ENCODE results near the gene PLEKHM3.

The PLEKHM3 gene

DNA sequence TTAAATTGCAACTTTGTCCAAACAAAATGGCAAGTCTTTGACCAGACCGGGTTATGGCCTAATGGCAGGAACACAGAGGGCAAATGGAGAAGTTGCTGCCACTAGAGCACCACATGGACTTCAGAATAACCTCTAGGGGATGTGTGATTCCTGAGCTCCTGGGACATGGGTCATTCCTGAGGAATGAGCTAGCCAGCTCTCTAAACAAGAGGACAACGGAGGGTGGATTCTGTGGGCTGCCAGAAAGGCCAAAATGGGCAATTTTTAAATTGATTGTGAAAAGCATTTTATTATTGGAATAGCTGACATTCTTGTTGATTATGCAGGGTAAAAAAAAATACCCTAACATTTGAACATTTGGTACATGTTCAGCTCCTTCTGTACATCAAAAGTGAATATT lies 145.8 kb downstream of the PLEKHM3 start:
- DNase-seq: no peak

DNA sequence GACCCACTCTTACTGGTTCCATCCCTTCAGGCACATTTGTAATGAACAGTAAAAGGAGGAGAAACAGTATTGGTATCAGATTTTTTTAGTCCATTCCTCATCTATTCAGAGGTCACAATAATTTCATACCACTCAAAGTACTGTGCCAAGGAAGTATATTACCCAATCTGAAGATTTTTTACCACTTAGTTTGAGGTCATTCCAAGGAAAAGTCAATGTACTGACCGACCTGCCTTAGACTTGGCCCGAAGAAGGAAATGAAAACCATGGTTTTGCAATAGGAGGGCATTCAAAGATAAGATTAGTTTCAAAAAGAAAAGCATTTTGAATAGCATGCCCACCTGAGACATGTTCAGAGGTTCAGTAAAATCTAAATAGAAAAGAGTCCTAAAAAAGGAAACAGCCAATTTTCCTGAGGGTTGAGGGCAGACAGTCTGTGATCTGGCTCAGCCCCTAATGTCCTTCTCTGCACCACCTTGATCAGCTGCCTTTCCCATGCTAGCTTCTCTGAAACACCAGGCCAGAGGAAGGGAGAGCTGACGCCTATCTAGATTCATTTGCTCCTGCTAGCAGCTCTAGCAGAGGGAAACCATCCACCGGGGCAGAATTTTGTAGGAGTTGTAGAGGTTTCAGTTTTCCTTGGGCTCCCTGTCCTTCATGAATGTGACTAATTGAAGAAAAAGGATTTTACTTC lies 148.3 kb downstream of the PLEKHM3 start:
- DNase-seq: no peak

GRCh38 chr2:207875473-207876212 lies 149.7 kb downstream of the PLEKHM3 start:
- no peak for DNase-seq

DNA sequence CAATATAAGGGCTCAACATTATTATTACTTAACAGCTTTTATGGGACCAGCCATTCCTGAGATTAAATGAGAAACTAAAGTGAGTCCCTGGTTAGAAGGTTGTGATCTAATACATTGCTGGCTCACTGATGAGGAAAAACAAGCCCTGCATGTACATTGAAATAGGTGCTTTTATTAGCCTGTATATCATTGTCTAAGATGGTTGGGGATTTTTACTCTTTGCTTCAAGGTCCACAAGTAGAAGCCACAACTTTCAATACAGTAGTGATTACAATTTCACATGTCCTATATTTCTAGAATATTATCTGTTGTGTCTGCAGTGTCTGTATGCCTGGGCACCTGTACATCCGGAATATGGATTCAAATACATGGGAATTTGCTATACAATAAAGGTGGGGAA lies 151.5 kb downstream of the PLEKHM3 start:
- DNase-seq: no peak

- DNase-seq: no peak
Observed at GRCh38 chr2:207871911-207872310, 153.4 kb downstream of the PLEKHM3 start.

GRCh38 chr2:207871506-207871905 lies 153.8 kb downstream of the PLEKHM3 start:
- DNase-seq: no peak

GRCh38 chr2:207870814-207871213 lies 154.5 kb downstream of the PLEKHM3 start:
- no peak for DNase-seq

GRCh38 chr2:207869784-207870778 lies 155.2 kb downstream of the PLEKHM3 start:
- DNase-seq: no peak

GRCh38 chr2:207868855-207869596 lies 156.3 kb downstream of the PLEKHM3 start:
- DNase-seq: no peak

- DNase-seq: no peak
Observed at GRCh38 chr2:207867905-207868304, 157.4 kb downstream of the PLEKHM3 start.

DNA sequence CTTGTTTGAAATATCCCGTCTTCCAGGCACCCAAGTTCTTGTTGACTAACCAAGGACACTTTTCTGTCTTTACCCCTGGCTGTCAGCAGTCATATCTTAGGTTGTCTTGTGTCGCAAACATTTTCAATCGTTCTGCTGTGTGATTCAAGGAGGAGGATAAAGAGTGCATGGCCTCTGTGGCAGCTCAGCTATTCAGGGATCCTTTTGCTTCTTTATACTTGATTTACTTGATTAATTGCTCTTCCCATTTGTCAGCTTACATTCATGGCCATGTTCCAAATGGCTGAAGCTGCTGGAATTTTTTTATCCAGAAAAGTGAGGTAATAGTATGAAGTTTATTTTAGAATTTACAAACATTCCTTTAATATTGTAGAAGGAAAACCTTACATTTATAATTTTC lies 158.3 kb downstream of the PLEKHM3 start:
- no peak for DNase-seq

- DNase-seq: no peak
Observed at GRCh38 chr2:207865210-207865609, 160.1 kb downstream of the PLEKHM3 start.

DNA sequence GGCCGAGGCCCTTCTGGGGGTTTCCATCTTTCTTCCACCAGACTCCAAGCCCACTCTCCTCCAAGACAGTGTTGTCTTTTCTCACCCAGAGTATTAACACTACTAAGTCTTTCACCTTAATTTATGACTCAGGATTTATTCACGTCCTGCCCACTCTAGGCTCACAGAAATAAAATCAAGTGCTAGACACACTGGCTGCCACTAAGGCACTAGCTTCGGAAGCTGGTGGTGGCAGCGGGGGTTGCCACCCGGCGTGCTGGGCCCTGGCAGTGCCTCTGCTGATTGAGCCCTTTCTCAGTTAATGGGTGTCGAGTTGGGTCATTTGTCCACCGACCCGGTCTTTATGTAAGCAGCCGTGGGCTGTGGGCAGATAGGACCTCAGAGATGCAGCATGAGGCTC lies 162.0 kb downstream of the PLEKHM3 start:
- DNase-seq: no peak

GRCh38 chr2:207861789-207862188 lies 163.5 kb downstream of the PLEKHM3 start:
- no peak for DNase-seq

GRCh38 chr2:207860685-207861084 lies 164.6 kb downstream of the PLEKHM3 start:
- no peak for DNase-seq

DNA sequence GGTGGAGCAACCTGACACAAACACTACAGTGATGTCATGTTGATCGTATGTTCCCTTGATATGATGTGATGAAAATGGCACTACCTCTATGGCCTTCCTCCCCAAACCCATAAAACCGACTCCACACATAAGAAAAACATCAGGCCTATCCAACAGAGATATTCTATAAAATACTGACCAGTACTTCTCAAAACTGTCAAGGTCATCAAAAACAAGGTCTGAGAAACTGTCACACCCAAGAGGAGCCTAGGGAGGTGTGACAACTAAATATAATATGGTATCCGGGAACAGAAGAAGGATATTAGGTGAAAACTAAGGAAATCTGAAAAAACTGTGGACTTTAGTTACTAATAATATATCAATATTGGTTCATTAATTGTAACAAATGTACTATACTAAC lies 169.7 kb downstream of the PLEKHM3 start:
- no peak for DNase-seq

GRCh38 chr2:207854484-207855440 lies 170.6 kb downstream of the PLEKHM3 start:
- DNase-seq: no peak

GRCh38 chr2:207852791-207853190 lies 172.5 kb downstream of the PLEKHM3 start:
- DNase-seq: no peak

- DNase-seq: no peak
Observed at GRCh38 chr2:207849443-207849842, 175.9 kb downstream of the PLEKHM3 start.

- no peak for DNase-seq
Observed at GRCh38 chr2:207848545-207848928, 176.8 kb downstream of the PLEKHM3 start.

DNA sequence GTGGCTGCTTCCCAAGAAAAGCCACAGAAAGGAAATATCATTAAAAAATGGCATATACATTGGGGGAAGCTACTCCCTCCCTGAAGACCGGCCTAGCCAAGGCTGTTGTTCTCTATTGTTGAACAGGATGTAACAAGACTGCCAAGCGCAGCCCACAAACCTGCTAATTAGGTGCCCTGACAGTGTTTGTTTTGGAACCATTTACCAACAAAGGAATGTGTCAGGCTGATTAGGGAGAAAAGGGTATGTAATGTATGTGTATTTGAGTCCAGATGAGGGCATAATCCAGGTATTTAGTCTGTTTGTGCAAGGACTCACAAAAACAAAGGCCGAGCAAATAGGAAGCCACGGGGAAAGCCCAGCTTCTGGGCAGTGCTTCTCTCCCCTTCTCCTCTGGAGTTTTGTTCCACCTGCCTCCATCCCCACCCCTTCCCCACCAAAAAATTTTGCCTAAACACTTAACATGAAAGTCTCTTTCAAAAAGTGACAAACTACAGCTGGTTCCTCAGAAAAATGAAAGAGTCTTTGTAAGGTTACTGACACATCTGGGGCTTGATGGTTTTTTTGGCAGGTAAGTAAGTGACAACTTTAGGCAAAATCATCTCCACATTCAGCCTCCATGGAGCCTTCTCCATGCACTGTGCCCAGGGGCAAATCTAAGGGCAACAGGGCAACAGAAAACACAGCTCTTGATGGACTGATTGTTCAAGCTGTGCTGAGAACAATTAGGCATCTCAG lies 177.4 kb downstream of the PLEKHM3 start:
- DNase-seq: no peak
